HCT116 (cell line): ENCODE results near the gene RNF31. TPM values are rescaled to one million over a fixed set of nuclear protein-coding genes. Genes with fewer than 3 reads are reported as not detected.

Experiments used
- ATAC-seq: fragments of 200-7000 bp; cut with Tn5 transposase; 2 replicates; pipeline ENCODE4 v1.9.1; 2020; ENCODE audit warnings: mild to moderate bottlenecking, moderate library complexity
- BruUV-seq: library from RNA; stranded (reverse); fragments of 400-500 nt; replicated peaks from 2 replicates; lab custom pipeline; 2021; lab: Mats Ljungman, UMichigan
- CTCF ChIA-PET: fragments of 300-600 bp; sonication (Branson Sonifier 250); formaldehyde crosslinking; loops from one replicate; lab custom pipeline; 2021; ENCODE audit warnings: antibody characterized with exemption; lab: Charles Lee
- POLR2A ChIA-PET: fragments of 300-600, 350-600 bp; sonication (Branson Sonifier 250); formaldehyde crosslinking; loops from one replicate; lab custom pipeline; 2021; ENCODE audit warnings: antibody characterized with exemption; lab: Charles Lee
- RAD21 ChIA-PET, 2 experiments: fragments of 300-600 bp; sonication (Branson Sonifier 250); formaldehyde crosslinking; loops; one replicate each; lab custom pipeline; 2023; ENCODE audit warnings: low total read pairs in 2 of 2; ENCODE audit not compliant: uncharacterized antibody in 2 of 2, unreplicated experiment in 2 of 2, low non-redundant PET in 1 of 2; lab: Charles Lee
- DNase-seq: peaks from one replicate; pipeline ENCODE4 v3.0.0-alpha.2; 2010; ENCODE audit warnings: low read depth, low spot score
- H2AFZ ChIP-seq: fragments of 200-600 bp; shearing (Covaris generic), sonication (generic); 2 replicates; pipeline ENCODE4 v1.6.1; 2017; ENCODE audit warnings: low read depth, mixed run types, mixed read lengths, antibody characterized with exemption, low read length; ENCODE audit not compliant: poor library complexity, severe bottlenecking
- H3K27ac ChIP-seq: 2 replicates; pipeline ENCODE4 v1.5.1; 2012; ENCODE audit warnings: low read depth, low read length
- H3K27me3 ChIP-seq: fragments of 200-600 bp; sonication (generic); 2 replicates; pipeline ENCODE4 v1.6.1; 2016; ENCODE audit warnings: mixed run types, low read length, mixed read lengths; ENCODE audit not compliant: insufficient read depth
- H3K36me3 ChIP-seq, 2 experiments: fragments of 200-500 bp in 1 of 2; fragments of 200-600 bp in 1 of 2; sonication (Bioruptor generic) in 1 of 2; sonication (generic) in 1 of 2; 2 replicates each; pipeline versions ENCODE4 v1.5.1 to v1.6.1; 2014 to 2016; ENCODE audit warnings: low read length in 2 of 2, inconsistent platforms in 1 of 2, mixed read lengths in 1 of 2, mixed run types in 1 of 2; ENCODE audit not compliant: insufficient read depth in 2 of 2, control insufficient read depth in 1 of 2
- H3K4me1 ChIP-seq, 2 experiments: fragments of 200-600 bp in 1 of 2; sonication (generic) in 1 of 2; 2 replicates each; pipeline versions ENCODE4 v1.5.1 to v1.6.1; 2012 to 2017; ENCODE audit warnings: low read length in 2 of 2, inconsistent platforms in 1 of 2, mild to moderate bottlenecking in 1 of 2, mixed read lengths in 1 of 2, mixed run types in 1 of 2, moderate library complexity in 1 of 2; ENCODE audit not compliant: insufficient read depth in 2 of 2, control insufficient read depth in 1 of 2
- H3K4me2 ChIP-seq: fragments of 200-600 bp; sonication (generic); 2 replicates; pipeline ENCODE4 v1.6.1; 2017; ENCODE audit warnings: mixed run types, low read length, mixed read lengths
- H3K4me3 ChIP-seq, 2 experiments: fragments of 200-600 bp in 1 of 2; sonication (generic) in 1 of 2; replicated peaks in 1 of 2; 2 replicates each; pipeline ENCODE4 v1.5.1; 2011 to 2016; ENCODE audit warnings: low read length in 2 of 2, control low read depth in 1 of 2, low read depth in 1 of 2, mild to moderate bottlenecking in 1 of 2, mixed read lengths in 1 of 2, mixed run types in 1 of 2
- H3K79me2 ChIP-seq: fragments of 200-600 bp; sonication (generic); 2 replicates; pipeline ENCODE4 v1.6.1; 2017; ENCODE audit warnings: mild to moderate bottlenecking, mixed run types, low read length, moderate library complexity, mixed read lengths; ENCODE audit not compliant: insufficient read depth
- H3K9ac ChIP-seq: fragments of 200-600 bp; sonication (generic); 2 replicates; pipeline ENCODE4 v1.6.1; 2016; ENCODE audit warnings: low read length, mixed read lengths
- H3K9me2 ChIP-seq: fragments of 200-600 bp; sonication (generic), shearing (Covaris generic); 2 replicates; pipeline ENCODE4 v1.6.1; 2017; ENCODE audit warnings: mixed run types, mild to moderate bottlenecking, moderate library complexity; ENCODE audit not compliant: insufficient read depth
- H3K9me3 ChIP-seq, 2 experiments: fragments of 200-500 bp in 1 of 2; fragments of 200-600 bp in 1 of 2; sonication (Bioruptor generic) in 1 of 2; sonication (generic) in 1 of 2; 2 replicates each; pipeline ENCODE4 v1.6.1; 2014 to 2017; ENCODE audit warnings: low read length in 2 of 2, mixed read lengths in 2 of 2, inconsistent platforms in 1 of 2, low read depth in 1 of 2, mild to moderate bottlenecking in 1 of 2, mixed run types in 1 of 2, moderate library complexity in 1 of 2; ENCODE audit not compliant: control insufficient read depth in 1 of 2, insufficient read depth in 1 of 2
- H4K20me1 ChIP-seq: fragments of 200-600 bp; sonication (generic), shearing (Covaris generic); 2 replicates; pipeline ENCODE4 v1.6.1; 2017; ENCODE audit warnings: mixed run types, mild to moderate bottlenecking, moderate library complexity; ENCODE audit not compliant: insufficient read depth
- CBX3 ChIP-seq: IDR thresholded peaks from 2 replicates; pipeline ENCODE4 v1.6.1; 2012; ENCODE audit warnings: low read depth
- CEBPB ChIP-seq: IDR thresholded peaks from 2 replicates; pipeline ENCODE4 v1.6.1; 2012; ENCODE audit warnings: low read depth
- EGR1 ChIP-seq: IDR thresholded peaks from 2 replicates; pipeline ENCODE4 v1.6.1; 2012; ENCODE audit warnings: low read depth
- ELF1 ChIP-seq: IDR thresholded peaks from 2 replicates; pipeline ENCODE4 v1.6.1; 2012; ENCODE audit warnings: low read depth, borderline replicate concordance
- EZH2phosphoT487 ChIP-seq: fragments of 200-600 bp; IDR thresholded peaks from 2 replicates; pipeline ENCODE4 v1.6.1; 2018; ENCODE audit warnings: antibody characterized with exemption, borderline replicate concordance
- FOSL1 ChIP-seq: IDR thresholded peaks from 2 replicates; pipeline ENCODE4 v1.6.1; 2012; ENCODE audit warnings: low read depth
- POLR2A ChIP-seq: IDR thresholded peaks from 2 replicates; pipeline ENCODE4 v1.7.0; 2011; ENCODE audit warnings: borderline replicate concordance; ENCODE audit not compliant: insufficient read depth, insufficient read length; ENCODE audit errors: extremely low read depth
- POLR2AphosphoS5 ChIP-seq: IDR thresholded peaks from 2 replicates; pipeline ENCODE4 v1.6.1; 2011; ENCODE audit warnings: mild to moderate bottlenecking, low read depth, low read length, moderate library complexity
- RAD21 ChIP-seq: IDR thresholded peaks from 2 replicates; pipeline ENCODE4 v1.6.1; 2012; ENCODE audit warnings: low read depth, mild to moderate bottlenecking
- REST ChIP-seq: IDR thresholded peaks from 2 replicates; pipeline ENCODE4 v1.6.1; 2012; ENCODE audit warnings: low read depth
- SIN3A ChIP-seq: IDR thresholded peaks from 2 replicates; pipeline ENCODE4 v1.6.1; 2012; ENCODE audit warnings: low read depth
- SRF ChIP-seq: IDR thresholded peaks from 2 replicates; pipeline ENCODE4 v1.6.1; 2012; ENCODE audit warnings: low read depth
- TCF7L2 ChIP-seq: IDR thresholded peaks from 2 replicates; pipeline ENCODE4 v1.7.0; 2011; ENCODE audit warnings: borderline replicate concordance, inconsistent platforms; ENCODE audit not compliant: insufficient read depth, insufficient read length; ENCODE audit errors: extremely low read depth
- YY1 ChIP-seq: IDR thresholded peaks from 2 replicates; pipeline ENCODE4 v1.6.1; 2011; ENCODE audit warnings: low read length, low read depth, moderate library complexity, mild to moderate bottlenecking; ENCODE audit not compliant: insufficient replicate concordance; ENCODE audit errors: extremely low read depth
- ZBTB33 ChIP-seq: IDR thresholded peaks from 2 replicates; pipeline ENCODE4 v1.6.1; 2011; ENCODE audit warnings: mild to moderate bottlenecking, low read length, moderate library complexity; ENCODE audit not compliant: insufficient replicate concordance; ENCODE audit errors: extremely low read depth
- ZNF274 ChIP-seq: fragments of 200-500 bp; sonication (Bioruptor generic); IDR thresholded peaks from 2 replicates; pipeline ENCODE4 v1.6.1; 2014; ENCODE audit warnings: mild to moderate bottlenecking, low read depth, low read length, inconsistent platforms
- intact Hi-C: fragments of 100-400 bp; cut with micrococcal nuclease; formaldehyde crosslinking; loops from 2 replicates; pipeline ENCODE4 v1.10.0; 2022
- total RNA-seq: library from RNA; stranded (reverse); gene quantifications from one replicate; pipeline ENCODE4 v1.2.1, GENCODE V29; 2021; ENCODE audit not compliant: unreplicated experiment
- TF ChIP-seq, protein P1 (sequence below): IDR thresholded peaks from 2 replicates; pipeline ENCODE4 v1.6.1; 2012
- TF ChIP-seq, protein P2 (sequence below), 3 experiments: fragments of 200-600 bp in 1 of 3; sonication (generic) in 1 of 3; IDR thresholded peaks in 2 of 3; conservative IDR thresholded peaks in 1 of 3; 2 replicates each; pipeline ENCODE4 v1.5.1; 2012 to 2017; ENCODE audit warnings: low read depth in 2 of 3, low read length in 2 of 3, antibody characterized with exemption in 1 of 3, borderline replicate concordance in 1 of 3, control low read depth in 1 of 3, mild to moderate bottlenecking in 1 of 3, mixed read lengths in 1 of 3, mixed run types in 1 of 3, moderate library complexity in 1 of 3; ENCODE audit not compliant: insufficient read depth in 1 of 3

Gene RNF31
- total RNA-seq, 1 experiment from 2014 or later: 78.0 TPM

DNA sequence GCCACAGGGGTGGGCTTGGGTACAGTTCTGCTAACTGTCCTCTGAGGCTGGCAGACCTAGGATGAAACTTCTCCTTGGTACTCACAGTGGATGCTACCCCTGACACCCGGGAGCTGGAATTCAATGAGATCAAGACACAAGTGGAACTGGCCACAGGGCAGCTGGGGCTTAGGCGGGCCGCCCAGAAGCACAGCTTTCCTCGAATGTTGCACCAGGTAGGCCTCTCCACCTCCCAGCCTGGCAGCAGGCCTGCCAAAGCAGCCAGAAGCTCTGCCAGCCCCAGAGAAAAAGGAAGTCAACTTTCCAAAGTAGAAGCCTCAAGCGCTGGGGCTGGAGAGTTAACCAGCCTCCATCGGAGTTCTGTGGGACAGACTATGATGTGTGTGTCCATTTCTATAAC, 30.1 kb upstream of the RNF31 start:
- Histone ChIP-seq H3K9ac (no peak overlapping the region), H3K36me3 (peaks cover 18 to 21% of the 10 kb centered on the region in 2 experiments), H2AFZ (no peak overlapping the region), H3K79me2 (peaks cover 14% of the 10 kb centered on the region; the same call in 1 of the 2 replicates), H3K27ac (no peak overlapping the region)
- CTCF ChIA-PET: no interaction called here
- no peak for ATAC-seq
- intact Hi-C loops: no loop called here
- BruUV-seq: no TSS peak
- no peak for TF ChIP-seq POLR2AphosphoS5
- TF ChIP-seq EGR1: no peak
- no peak for TF ChIP-seq TCF7L2
- no peak for TF ChIP-seq CEBPB
- TF ChIP-seq, protein P1, sequence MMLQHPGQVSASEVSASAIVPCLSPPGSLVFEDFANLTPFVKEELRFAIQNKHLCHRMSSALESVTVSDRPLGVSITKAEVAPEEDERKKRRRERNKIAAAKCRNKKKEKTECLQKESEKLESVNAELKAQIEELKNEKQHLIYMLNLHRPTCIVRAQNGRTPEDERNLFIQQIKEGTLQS: no peak
- TF ChIP-seq POLR2A: no peak
- no peak for TF ChIP-seq REST
- no peak for TF ChIP-seq FOSL1
- TF ChIP-seq, protein P2, sequence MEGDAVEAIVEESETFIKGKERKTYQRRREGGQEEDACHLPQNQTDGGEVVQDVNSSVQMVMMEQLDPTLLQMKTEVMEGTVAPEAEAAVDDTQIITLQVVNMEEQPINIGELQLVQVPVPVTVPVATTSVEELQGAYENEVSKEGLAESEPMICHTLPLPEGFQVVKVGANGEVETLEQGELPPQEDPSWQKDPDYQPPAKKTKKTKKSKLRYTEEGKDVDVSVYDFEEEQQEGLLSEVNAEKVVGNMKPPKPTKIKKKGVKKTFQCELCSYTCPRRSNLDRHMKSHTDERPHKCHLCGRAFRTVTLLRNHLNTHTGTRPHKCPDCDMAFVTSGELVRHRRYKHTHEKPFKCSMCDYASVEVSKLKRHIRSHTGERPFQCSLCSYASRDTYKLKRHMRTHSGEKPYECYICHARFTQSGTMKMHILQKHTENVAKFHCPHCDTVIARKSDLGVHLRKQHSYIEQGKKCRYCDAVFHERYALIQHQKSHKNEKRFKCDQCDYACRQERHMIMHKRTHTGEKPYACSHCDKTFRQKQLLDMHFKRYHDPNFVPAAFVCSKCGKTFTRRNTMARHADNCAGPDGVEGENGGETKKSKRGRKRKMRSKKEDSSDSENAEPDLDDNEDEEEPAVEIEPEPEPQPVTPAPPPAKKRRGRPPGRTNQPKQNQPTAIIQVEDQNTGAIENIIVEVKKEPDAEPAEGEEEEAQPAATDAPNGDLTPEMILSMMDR (IDR thresholded peaks at IDR 0.05 in 2 of 3, conservative IDR thresholded peaks at IDR 0.05 in 1 of 3; ENCODE audit: borderline replicate concordance in 1 of 3, insufficient read depth in 1 of 3, low read depth in 2 of 3, low read length in 2 of 3): no peak
- no peak for TF ChIP-seq YY1
- no peak for TF ChIP-seq SIN3A
- TF ChIP-seq SRF: no peak
- no peak for TF ChIP-seq CBX3
- no peak for TF ChIP-seq ELF1
- TF ChIP-seq ZBTB33: no peak
- TF ChIP-seq ZNF274: no peak
- no peak for TF ChIP-seq EZH2phosphoT487
- no peak for TF ChIP-seq RAD21
- TF ChIP-seq, all 23 proteins: peak for 0
- Histone ChIP-seq H3K27me3 (no peaks in the 10 kb centered on the region), H3K9me2 (no peaks in the 10 kb centered on the region), H3K9me3 (no peaks in the 10 kb centered on the region), H3K4me1 (peaks cover 6 to 16% of the 10 kb centered on the region in 2 experiments; a peak in 3 of 4 replicates), H4K20me1 (no peaks in the 10 kb centered on the region), H3K4me3 (no peak overlapping the region), H3K4me2 (no peak overlapping the region)
- ChIA-PET RAD21 (no interaction called here), POLR2A (no interaction called here)
- no peak for DNase-seq
